HG03469 (cell line): ENCODE measurements around the gene GPR160.

Experiments
- ATAC-seq: cut with Tn5 transposase; IDR thresholded peaks from one replicate; pipeline ENCODE4 v1.9.1; 2021; ENCODE audit warnings: mild to moderate bottlenecking, moderate library complexity, moderate number of reproducible peaks; ENCODE audit not compliant: unreplicated experiment

Gene GPR160

GRCh38 chr3:170063691-170064090 lies 25.9 kb downstream of the GPR160 start:
- ATAC-seq = no peak

GRCh38 chr3:170064108-170064507 lies 26.3 kb downstream of the GPR160 start:
- ATAC-seq = no peak

GRCh38 chr3:170075441-170076091 lies 37.8 kb downstream of the GPR160 start:
- no peak for ATAC-seq

GRCh38 chr3:170076715-170077238 lies 39.0 kb downstream of the GPR160 start:
- no peak for ATAC-seq

GRCh38 chr3:170077361-170077760 lies 39.6 kb downstream of the GPR160 start:
- no peak for ATAC-seq

GRCh38 chr3:170078620-170079281 lies 41.0 kb downstream of the GPR160 start:
- no peak for ATAC-seq

- no peak for ATAC-seq
These were observed 41.9 kb downstream of the GPR160 start for GRCh38 chr3:170079536-170080165.

- ATAC-seq = no peak
These were observed 42.8 kb downstream of the GPR160 start for GRCh38 chr3:170080605-170081004.

- ATAC-seq = no peak
These were observed 43.4 kb downstream of the GPR160 start for GRCh38 chr3:170081079-170081741.

- no peak for ATAC-seq
These were observed 45.5 kb downstream of the GPR160 start for GRCh38 chr3:170083343-170083742.

GRCh38 chr3:170085396-170085795 lies 47.6 kb downstream of the GPR160 start:
- no peak for ATAC-seq

GRCh38 chr3:170089862-170090600 lies 52.2 kb downstream of the GPR160 start:
- no peak for ATAC-seq

- no peak for ATAC-seq
These were observed 52.8 kb downstream of the GPR160 start for GRCh38 chr3:170090601-170090981.

GRCh38 chr3:170092907-170093306 lies 55.1 kb downstream of the GPR160 start:
- ATAC-seq = no peak

- no peak for ATAC-seq
These were observed 58.0 kb downstream of the GPR160 start for GRCh38 chr3:170095771-170096170.

GRCh38 chr3:170096342-170096741 lies 58.5 kb downstream of the GPR160 start:
- no peak for ATAC-seq

- no peak for ATAC-seq
These were observed 61.0 kb downstream of the GPR160 start for GRCh38 chr3:170098753-170099152.

GRCh38 chr3:170100944-170101343 lies 63.1 kb downstream of the GPR160 start:
- no peak for ATAC-seq

GRCh38 chr3:170102431-170102830 lies 64.6 kb downstream of the GPR160 start:
- no peak for ATAC-seq

GRCh38 chr3:170107941-170108340 lies 70.1 kb downstream of the GPR160 start:
- ATAC-seq = no peak

- ATAC-seq = no peak
These were observed 71.2 kb downstream of the GPR160 start for GRCh38 chr3:170108955-170109354.
